Parathyroid adenoma (tissue), 2 donors: ENCODE measurements around the gene MAB21L2.

Experiments
- H2AFZ ChIP-seq: fragments of 300-600 bp; sonication (generic); one replicate; pipeline ENCODE4 v1.7.0; 2017; ENCODE audit warnings: antibody characterized with exemption, mild to moderate bottlenecking
- H3K27ac ChIP-seq: fragments of 300-600 bp; sonication (generic); one replicate; pipeline ENCODE4 v1.7.0; 2017
- H3K27me3 ChIP-seq: fragments of 300-600 bp; sonication (generic); one replicate; pipeline ENCODE4 v1.7.0; 2017; ENCODE audit warnings: low read length; ENCODE audit not compliant: control insufficient read depth, insufficient read depth
- H3K36me3 ChIP-seq: fragments of 300-600 bp; sonication (generic); one replicate; pipeline ENCODE4 v1.7.0; 2017; ENCODE audit warnings: low read length; ENCODE audit not compliant: control insufficient read depth, insufficient read depth
- H3K4me1 ChIP-seq: fragments of 300-600 bp; sonication (generic); one replicate; pipeline ENCODE4 v1.7.0; 2017; ENCODE audit warnings: control low read depth
- H3K4me2 ChIP-seq: fragments of 300-600 bp; sonication (generic); one replicate; pipeline ENCODE4 v1.7.0; 2017; ENCODE audit warnings: low read length
- H3K4me3 ChIP-seq: fragments of 300-600 bp; sonication (generic); one replicate; pipeline ENCODE4 v1.7.0; 2017; ENCODE audit warnings: low read depth, low read length
- H3K79me2 ChIP-seq: fragments of 300-600 bp; sonication (generic); one replicate; pipeline ENCODE4 v1.7.0; 2017; ENCODE audit warnings: control low read depth
- H3K9ac ChIP-seq: fragments of 300-600 bp; sonication (generic); one replicate; pipeline ENCODE4 v1.7.0; 2017; ENCODE audit warnings: mild to moderate bottlenecking
- H3K9me3 ChIP-seq: fragments of 300-600 bp; sonication (generic); one replicate; pipeline ENCODE4 v1.7.0; 2017; ENCODE audit warnings: low read length; ENCODE audit not compliant: control insufficient read depth
- TF ChIP-seq, protein P1 (sequence below): fragments of 300-600 bp; sonication (generic); IDR thresholded peaks from one replicate; pipeline ENCODE4 v1.7.0; 2017; ENCODE audit warnings: antibody characterized with exemption, mild to moderate bottlenecking
- donor health status: primary hyperparathyroidism.

Gene MAB21L2

DNA sequence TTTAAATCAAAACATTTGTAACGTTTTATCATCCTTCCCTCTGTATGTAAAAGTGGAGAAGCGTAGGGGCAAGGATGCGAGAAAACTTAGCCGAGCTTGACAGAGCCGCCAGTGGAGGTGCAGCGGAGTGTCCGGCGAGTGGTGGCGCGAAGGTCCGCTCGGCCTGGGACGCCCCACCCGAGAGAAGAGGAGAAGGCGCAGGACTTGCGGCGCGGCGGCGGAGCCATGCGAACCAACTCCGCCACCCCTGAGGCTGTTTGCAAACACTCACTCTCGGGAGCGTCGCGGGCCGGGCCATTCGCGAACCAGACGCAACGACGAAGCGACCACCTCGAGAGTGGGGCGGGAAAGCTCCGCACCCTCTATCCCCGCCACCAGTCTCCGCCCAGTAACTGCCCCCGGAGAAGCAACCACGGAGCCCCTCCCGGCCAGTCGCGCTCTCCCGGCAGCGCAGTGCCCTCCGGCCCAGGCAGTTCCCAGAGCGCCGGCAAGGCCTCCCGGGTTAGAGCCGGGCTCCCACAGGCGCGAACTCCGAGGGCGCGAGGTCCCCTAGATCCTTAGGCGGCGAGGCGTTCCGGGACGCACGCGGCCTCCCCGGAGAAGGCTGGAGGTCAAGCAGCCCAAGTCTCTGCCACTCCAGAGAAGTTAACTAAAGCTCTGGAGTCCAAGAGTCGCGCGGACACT, 2.3 kb upstream of the MAB21L2 start:
- Histone ChIP-seq H3K79me2 (no peaks in the 10 kb centered on the region), H2AFZ (no peak overlapping the region), H3K9ac (no peak overlapping the region), H3K4me1 (no peaks in the 10 kb centered on the region), H3K4me3 (no peak overlapping the region), H3K4me2 (no peak overlapping the region), H3K36me3 (no peaks in the 10 kb centered on the region), H3K27me3 (no peaks in the 10 kb centered on the region), H3K27ac (no peak overlapping the region), H3K9me3 (no peaks in the 10 kb centered on the region)
- TF ChIP-seq, protein P1, sequence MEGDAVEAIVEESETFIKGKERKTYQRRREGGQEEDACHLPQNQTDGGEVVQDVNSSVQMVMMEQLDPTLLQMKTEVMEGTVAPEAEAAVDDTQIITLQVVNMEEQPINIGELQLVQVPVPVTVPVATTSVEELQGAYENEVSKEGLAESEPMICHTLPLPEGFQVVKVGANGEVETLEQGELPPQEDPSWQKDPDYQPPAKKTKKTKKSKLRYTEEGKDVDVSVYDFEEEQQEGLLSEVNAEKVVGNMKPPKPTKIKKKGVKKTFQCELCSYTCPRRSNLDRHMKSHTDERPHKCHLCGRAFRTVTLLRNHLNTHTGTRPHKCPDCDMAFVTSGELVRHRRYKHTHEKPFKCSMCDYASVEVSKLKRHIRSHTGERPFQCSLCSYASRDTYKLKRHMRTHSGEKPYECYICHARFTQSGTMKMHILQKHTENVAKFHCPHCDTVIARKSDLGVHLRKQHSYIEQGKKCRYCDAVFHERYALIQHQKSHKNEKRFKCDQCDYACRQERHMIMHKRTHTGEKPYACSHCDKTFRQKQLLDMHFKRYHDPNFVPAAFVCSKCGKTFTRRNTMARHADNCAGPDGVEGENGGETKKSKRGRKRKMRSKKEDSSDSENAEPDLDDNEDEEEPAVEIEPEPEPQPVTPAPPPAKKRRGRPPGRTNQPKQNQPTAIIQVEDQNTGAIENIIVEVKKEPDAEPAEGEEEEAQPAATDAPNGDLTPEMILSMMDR: no peak

DNA sequence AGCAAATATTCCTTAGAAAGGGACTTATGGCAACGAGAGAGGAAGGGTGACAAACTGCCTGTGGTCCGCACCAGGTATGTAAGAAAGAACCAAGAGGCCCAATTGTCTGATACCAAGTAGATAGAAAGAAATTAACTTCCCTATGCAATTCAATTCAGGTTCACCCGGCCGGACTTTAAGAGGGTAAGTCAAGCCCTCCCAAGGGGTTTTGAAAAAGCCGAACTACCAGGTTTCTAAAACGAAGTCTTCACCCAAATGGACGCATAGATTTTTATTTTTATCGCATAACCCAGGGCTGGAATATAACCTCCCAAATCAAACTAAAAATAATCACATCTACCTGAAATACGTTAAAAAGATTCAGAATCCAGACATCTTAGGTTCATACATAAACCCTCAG, 1.6 kb upstream of the MAB21L2 start:
- Histone ChIP-seq H3K4me1 (no peaks in the 10 kb centered on the region), H3K27me3 (no peaks in the 10 kb centered on the region), H2AFZ (no peak overlapping the region), H3K9me3 (no peaks in the 10 kb centered on the region), H3K27ac (no peak overlapping the region), H3K36me3 (no peaks in the 10 kb centered on the region), H3K9ac (no peak overlapping the region), H3K4me3 (no peak overlapping the region), H3K4me2 (no peak overlapping the region), H3K79me2 (no peaks in the 10 kb centered on the region)
- TF ChIP-seq, protein P1: no peak

DNA sequence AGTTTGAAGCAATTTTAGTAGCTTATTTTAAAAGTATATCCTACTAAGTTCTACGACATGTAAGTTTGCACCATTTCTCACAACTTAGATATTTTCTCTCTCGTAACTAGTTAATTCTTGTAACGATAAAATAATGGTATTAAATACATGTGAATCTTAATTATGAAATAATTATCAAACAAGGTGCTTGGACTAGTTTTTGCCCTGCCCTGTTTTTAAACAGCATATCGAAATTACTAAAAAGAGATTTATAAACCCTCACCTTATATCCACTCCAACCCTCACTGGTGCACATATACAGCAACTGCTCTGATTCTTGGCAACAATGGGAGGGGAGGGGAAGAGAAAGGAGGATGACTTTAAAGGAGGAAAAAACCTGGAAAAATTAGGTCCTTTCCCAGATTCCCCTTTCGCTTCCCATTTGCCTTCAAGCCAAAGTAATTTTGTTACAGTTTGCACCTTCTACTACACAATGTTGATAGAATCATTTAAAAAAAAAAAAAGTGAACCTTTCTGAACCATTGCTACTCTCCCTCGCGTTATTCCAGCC, 820 bp upstream of the MAB21L2 start:
- no peak overlapping the region for H3K27ac ChIP-seq
- no peaks in the 10 kb centered on the region for H3K9me3 ChIP-seq
- no peak overlapping the region for H3K9ac ChIP-seq
- H2AFZ ChIP-seq: no peak overlapping the region
- no peak overlapping the region for H3K4me2 ChIP-seq
- TF ChIP-seq, protein P1: no peak
- H3K4me3 ChIP-seq: no peak overlapping the region
- no peaks in the 10 kb centered on the region for H3K36me3 ChIP-seq
- H3K27me3 ChIP-seq: no peaks in the 10 kb centered on the region
- H3K4me1 ChIP-seq: no peaks in the 10 kb centered on the region
- no peaks in the 10 kb centered on the region for H3K79me2 ChIP-seq

DNA sequence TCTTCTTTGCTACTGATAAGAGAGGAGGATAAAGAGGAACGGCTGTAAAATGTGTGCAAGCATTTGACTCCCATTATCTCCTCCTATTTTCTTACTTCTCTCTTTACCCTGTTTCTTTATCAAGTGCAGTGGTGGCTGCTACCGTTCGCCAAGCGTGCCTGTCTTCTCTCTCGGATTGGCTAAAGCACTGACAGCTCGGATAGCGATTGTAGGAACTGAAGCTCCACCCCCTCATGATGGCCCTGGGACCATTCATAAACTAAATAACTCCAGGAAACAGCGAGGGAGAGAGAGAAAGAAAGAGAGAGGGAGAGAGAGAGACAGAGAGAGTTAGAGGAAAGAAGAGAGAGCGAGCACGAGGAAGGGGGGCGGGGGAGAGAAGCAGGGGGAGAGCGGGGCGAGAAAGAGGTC, 305 bp upstream of the MAB21L2 start:
- Histone ChIP-seq H3K4me1 (no peaks in the 10 kb centered on the region), H2AFZ (no peak overlapping the region), H3K79me2 (no peaks in the 10 kb centered on the region), H3K36me3 (no peaks in the 10 kb centered on the region), H3K27me3 (no peaks in the 10 kb centered on the region), H3K27ac (no peak overlapping the region), H3K9ac (no peak overlapping the region), H3K4me2 (no peak overlapping the region), H3K9me3 (no peaks in the 10 kb centered on the region), H3K4me3 (no peak overlapping the region)
- TF ChIP-seq, protein P1: no peak

DNA sequence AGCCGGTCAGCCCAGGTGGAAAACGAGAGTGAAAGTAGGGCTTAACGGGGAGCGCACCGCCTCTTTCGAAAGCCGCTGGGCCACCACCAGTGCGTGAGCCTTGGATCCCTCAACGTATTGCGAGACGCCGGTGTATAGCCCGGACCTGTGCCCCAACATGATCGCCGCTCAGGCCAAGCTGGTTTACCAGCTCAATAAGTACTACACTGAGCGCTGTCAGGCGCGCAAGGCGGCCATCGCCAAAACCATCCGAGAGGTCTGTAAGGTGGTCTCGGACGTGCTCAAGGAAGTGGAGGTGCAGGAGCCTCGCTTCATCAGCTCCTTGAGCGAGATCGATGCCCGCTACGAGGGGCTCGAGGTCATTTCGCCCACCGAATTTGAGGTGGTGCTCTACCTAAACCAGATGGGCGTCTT, 929 bp downstream of the MAB21L2 start:
- TF ChIP-seq, protein P1: no peak
- Histone ChIP-seq H3K27ac (no peak overlapping the region), H3K4me3 (no peak overlapping the region), H3K79me2 (no peaks in the 10 kb centered on the region), H3K36me3 (no peaks in the 10 kb centered on the region), H3K4me1 (no peaks in the 10 kb centered on the region), H3K9ac (no peak overlapping the region), H3K9me3 (no peaks in the 10 kb centered on the region), H2AFZ (no peak overlapping the region), H3K4me2 (no peak overlapping the region), H3K27me3 (no peaks in the 10 kb centered on the region)
